HL-60 (cell line): ENCODE measurements around the gene EEF1AKMT2.

Experiments
- CTCF ChIP-seq: IDR thresholded peaks from one replicate; pipeline ENCODE4 v1.5.1; 2011; ENCODE audit warnings: low read length, control low read depth, inconsistent platforms; ENCODE audit not compliant: insufficient read depth
- POLR2AphosphoS5 ChIP-seq: IDR thresholded peaks from 2 replicates; pipeline ENCODE4 v1.6.1; 2012; ENCODE audit warnings: low read depth
- REST ChIP-seq: IDR thresholded peaks from 2 replicates; pipeline ENCODE4 v1.6.1; 2012; ENCODE audit warnings: low read depth; ENCODE audit not compliant: insufficient replicate concordance
- SPI1 ChIP-seq: IDR thresholded peaks from 2 replicates; pipeline ENCODE4 v1.6.1; 2012; ENCODE audit warnings: low read depth, mild to moderate bottlenecking, borderline replicate concordance

- TF ChIP-seq CTCF (no peak), SPI1 (no peak), POLR2AphosphoS5 (no peak), REST (no peak)
Observed at GRCh38 chr10:124829447-124830115, 37.9 kb upstream of the EEF1AKMT2 start.
